HepG2 (cell line): ENCODE results near the gene MAP3K19. TPM values are rescaled to one million over a fixed set of nuclear protein-coding genes. Genes with fewer than 3 reads are reported as not detected.

Experiments used
- ATAC-seq: fragments of 200-7000 bp; cut with Tn5 transposase; 3 replicates; pipeline ENCODE4 v1.9.1; 2020; ENCODE audit warnings: mild to moderate bottlenecking, moderate library complexity
- BruUV-seq: library from RNA; stranded (reverse); fragments of 400-500 nt; replicated peaks from 2 replicates; lab custom pipeline; 2021; lab: Mats Ljungman, UMichigan
- CTCF ChIA-PET: fragments of 300-600 bp; formaldehyde crosslinking; extraction: SDS; loops from one replicate; lab custom pipeline; 2021; ENCODE audit warnings: low total read pairs, inconsistent platforms, low intra/inter-chr PET ratio; lab: Yijun Ruan, JAX
- POLR2A ChIA-PET: fragments of 350-600 bp; sonication (Branson Sonifier 250); formaldehyde crosslinking; loops from one replicate; lab custom pipeline; 2020; ENCODE audit warnings: antibody characterized with exemption, inconsistent platforms; lab: Yijun Ruan, JAX
- DNase-seq: peaks from one replicate; pipeline ENCODE4 v3.0.0-alpha.2; 2015; ENCODE audit warnings: low spot score
- FAIRE-seq: peaks from 3 replicates; lab custom pipeline; 2011; peaks lifted over from hg19 to GRCh38; lab: Jason Lieb, UNC
- H2AFZ ChIP-seq: one replicate; pipeline ENCODE4 v1.6.1; 2011; ENCODE audit warnings: low read length, inconsistent platforms
- H3K27ac ChIP-seq: fragments of 300-600 bp; 3 replicates; pipeline ENCODE4 v1.8.0; 2011; ENCODE audit warnings: mixed run types, mild to moderate bottlenecking, mixed read lengths, low read length, inconsistent platforms; ENCODE audit not compliant: insufficient read depth; ENCODE audit errors: extremely low read length
- H3K27me3 ChIP-seq, 2 experiments: fragments of 200-600 bp in 1 of 2; 2 replicates in 1 of 2; 3 replicates in 1 of 2; pipeline versions ENCODE4 v1.6.0 to v1.8.0; 2011; ENCODE audit warnings: low read length in 2 of 2, mild to moderate bottlenecking in 2 of 2, moderate library complexity in 2 of 2, inconsistent platforms in 1 of 2; ENCODE audit not compliant: insufficient read depth in 2 of 2, control insufficient read depth in 1 of 2
- H3K36me3 ChIP-seq, 2 experiments: fragments of 200-600 bp in 1 of 2; replicated peaks in 1 of 2; 2 replicates in 1 of 2; 3 replicates in 1 of 2; pipeline versions ENCODE4 v1.5.1 to v1.8.0; 2011; ENCODE audit warnings: low read length in 2 of 2, inconsistent platforms in 1 of 2; ENCODE audit not compliant: insufficient read depth in 2 of 2, control insufficient read depth in 1 of 2
- H3K4me1 ChIP-seq: 2 replicates; pipeline ENCODE4 v1.5.1; 2012; ENCODE audit warnings: low read length, inconsistent platforms; ENCODE audit not compliant: insufficient read depth
- H3K4me2 ChIP-seq: 2 replicates; pipeline ENCODE4 v1.6.0; 2011; ENCODE audit warnings: low read depth, low read length, inconsistent platforms
- H3K4me3 ChIP-seq, 3 experiments: fragments of 200-600 bp in 1 of 3; sonication (generic), shearing (Covaris generic) in 1 of 3; replicated peaks in 1 of 3; 2 replicates each; pipeline ENCODE4 v1.5.1; 2011 to 2016; ENCODE audit warnings: low read length in 3 of 3, inconsistent platforms in 2 of 3, low read depth in 2 of 3, mild to moderate bottlenecking in 2 of 3, control low read depth in 1 of 3, mixed read lengths in 1 of 3; ENCODE audit not compliant: insufficient read depth in 1 of 3
- H3K79me2 ChIP-seq: one replicate; pipeline ENCODE4 v1.6.1; 2011; ENCODE audit warnings: low read length, inconsistent platforms; ENCODE audit not compliant: insufficient read depth
- H3K9ac ChIP-seq: 2 replicates; pipeline ENCODE4 v1.6.0; 2011; ENCODE audit warnings: mild to moderate bottlenecking, low read depth, low read length, inconsistent platforms; ENCODE audit not compliant: insufficient read depth
- H3K9me3 ChIP-seq: 2 replicates; pipeline ENCODE4 v1.5.1; 2012; ENCODE audit warnings: mild to moderate bottlenecking, low read length
- H4K20me1 ChIP-seq: 2 replicates; pipeline ENCODE4 v1.6.0; 2011; ENCODE audit warnings: inconsistent platforms, mild to moderate bottlenecking, low read length, moderate library complexity; ENCODE audit not compliant: insufficient read depth
- CEBPB ChIP-seq: IDR thresholded peaks from 2 replicates; pipeline ENCODE4 v1.6.1; 2011; ENCODE audit warnings: low read depth, low read length, improper control_type of control experiment, borderline replicate concordance
- CHD4 ChIP-seq: fragments of 200-600 bp; sonication (generic); IDR thresholded peaks from 2 replicates; pipeline ENCODE4 v1.7.0; 2017; ENCODE audit warnings: mild to moderate bottlenecking, low read length, borderline replicate concordance
- EZH2 ChIP-seq: conservative IDR thresholded peaks from 2 replicates; pipeline ENCODE4 v1.6.1; 2012; ENCODE audit warnings: mild to moderate bottlenecking, low read depth, low read length, moderate library complexity
- PCBP1 ChIP-seq: fragments of 200-400 bp; formaldehyde crosslinking; IDR thresholded peaks from 2 replicates; pipeline ENCODE4 v1.6.1; 2017; ENCODE audit warnings: mild to moderate bottlenecking, low read depth, low read length, borderline replicate concordance
- RBM22 ChIP-seq: fragments of 200-400 bp; formaldehyde crosslinking; optimal IDR thresholded peaks from 2 replicates; pipeline ENCODE3; 2017; ENCODE audit warnings: mild to moderate bottlenecking, low read length, moderate library complexity
- REXO4 ChIP-seq: sonication (generic); formaldehyde crosslinking; IDR thresholded peaks from 2 replicates; pipeline ENCODE4 v1.8.0; 2022; ENCODE audit warnings: missing genetic modification reagents, mild to moderate bottlenecking, borderline replicate concordance
- ZNF629 ChIP-seq: sonication (generic); formaldehyde crosslinking; conservative IDR thresholded peaks from 2 replicates; pipeline ENCODE4 v1.5.0; 2020; ENCODE audit warnings: missing genetic modification reagents
- WGBS: methylation state at CpG from one replicate; pipeline ENCODE4 v1.1.6; 2017; ENCODE audit warnings: low lambda C conversion rate; 5-methylcytosine and 5-hydroxymethylcytosine counted together
- in situ Hi-C: cut with HindIII; loops from 2 replicates; pipeline ENCODE4 v1.10.0; 2017; ENCODE audit warnings: low pct_unique_long_range_greater_than_20kb; ENCODE audit not compliant: extremely low pct_ligation_motif_present
- intact Hi-C: fragments of 100-400 bp; cut with micrococcal nuclease; formaldehyde crosslinking; loops from one replicate; pipeline ENCODE4 v1.10.0; 2022; ENCODE audit not compliant: unreplicated experiment
- polyA plus RNA-seq, 8 experiments: library from polyadenylated mRNA; depleted of rRNA in 3 of 8; stranded (reverse) in 7 of 8; unstranded in 1 of 8; fragments of >200 nt; fragmentation: Illumina TruSeq in 4 of 8; extraction: Trizol in 4 of 8; gene quantifications; 2 replicates each; pipeline versions ENCODE4 v1.2.1 to v1.2.3, GENCODE V29; 2011 to 2016; ENCODE audit warnings: low read depth in 4 of 8, missing spikeins in 1 of 8, mixed read lengths in 1 of 8; ENCODE audit not compliant: insufficient read depth in 1 of 8
- total RNA-seq, 5 experiments: library from RNA; depleted of rRNA; stranded (reverse); fragments of >200 nt; fragmentation: Illumina TruSeq; extraction: Trizol; gene quantifications; 2 replicates each; pipeline ENCODE4 v1.2.3, GENCODE V29; 2016; ENCODE audit warnings: low read depth in 1 of 5
- TF ChIP-seq, protein P1 (sequence below): sonication (generic); formaldehyde crosslinking; IDR thresholded peaks from 2 replicates; pipeline ENCODE4 v1.4.0; 2020; ENCODE audit warnings: missing genetic modification reagents

Gene MAP3K19
- total and polyA plus RNA-seq, 2 of the 13 experiments (the other 11 are each of a cell fraction or from before 2014, with no cell fraction given), result not detected

GRCh38 chr2:134933732-134934131, 113.5 kb downstream of the MAP3K19 start:
- no peak for FAIRE-seq
- ChIA-PET CTCF (no interaction called here), POLR2A (no interaction called here)
- in situ Hi-C loops (no loop called here), intact Hi-C loops (loop anchor here (10.0 kb wide), 1 partner anchor 1051 kb away; the partner anchor contains the start of gene DARS1)
- Histone ChIP-seq H2AFZ (no peak overlapping the region), H3K27ac (no peak overlapping the region), H3K4me1 (peaks cover 44% of the 10 kb centered on the region), H3K79me2 (peaks cover 95% of the 10 kb centered on the region), H3K4me3 (no peak overlapping the region), H3K27me3 (no peaks in the 10 kb centered on the region), H3K36me3 (peaks cover 2 to 29% of the 10 kb centered on the region in 2 experiments), H3K9me3 (no peaks in the 10 kb centered on the region), H3K9ac (no peak overlapping the region), H3K4me2 (no peak overlapping the region), H4K20me1 (peaks cover 77% of the 10 kb centered on the region)
- no peak for TF ChIP-seq EZH2
- TF ChIP-seq REXO4 (CRISPR knock-in tag), result no peak
- TF ChIP-seq PCBP1, result no peak
- TF ChIP-seq ZNF629 (CRISPR knock-in tag), result peak; percentile 93
- TF ChIP-seq CHD4, result peak; percentile 59; the same call in 1 of the 2 replicates
- no peak for DNase-seq
- no peak for ATAC-seq
- WGBS, result 97% methylated on average over 1 of the region's 1 CpG
- no TSS peak for BruUV-seq

DNA sequence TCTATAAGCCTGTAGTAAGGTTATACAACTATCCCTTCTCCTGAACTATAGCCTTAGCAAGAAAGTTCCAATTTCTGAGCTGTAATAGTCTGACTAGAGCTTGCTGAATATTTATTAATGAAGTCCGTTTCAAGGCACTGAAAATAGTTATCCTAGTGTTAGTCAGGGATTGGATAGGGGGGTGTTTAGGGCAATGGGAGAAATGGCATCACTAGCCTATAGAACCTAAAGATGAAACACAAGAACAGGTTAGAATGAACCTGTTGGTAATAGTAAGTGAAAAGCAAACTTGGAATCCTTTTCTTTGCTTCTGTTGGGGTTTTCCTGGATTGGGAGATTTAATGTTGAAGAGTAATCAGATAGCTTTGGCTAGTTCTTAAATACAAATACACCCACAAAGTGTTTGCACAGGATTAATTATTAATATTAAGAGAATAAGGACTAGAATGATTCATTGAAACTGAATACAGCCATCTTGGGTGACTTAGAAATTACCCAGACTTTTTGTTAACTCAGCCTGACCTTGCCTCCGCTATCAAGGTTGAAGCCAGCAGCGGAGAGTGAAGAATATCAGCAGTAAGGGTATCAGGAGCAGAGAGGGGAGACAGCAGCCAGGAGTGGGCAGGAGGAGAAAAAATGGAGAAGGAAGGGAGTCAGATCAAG, 114.3 kb downstream of the MAP3K19 start:
- no peak overlapping the region for H3K4me3 ChIP-seq
- ATAC-seq (peak; percentile 36; the same call in 2 of the 3 replicates), DNase-seq (no peak), FAIRE-seq (no peak)
- ChIA-PET CTCF (no interaction called here), POLR2A (no interaction called here)
- intact Hi-C loops (loop anchor here (10.0 kb wide), 1 partner anchor 1052 kb away; the partner anchor contains the start of gene DARS1), in situ Hi-C loops (no loop called here)
- TF ChIP-seq, protein P1, sequence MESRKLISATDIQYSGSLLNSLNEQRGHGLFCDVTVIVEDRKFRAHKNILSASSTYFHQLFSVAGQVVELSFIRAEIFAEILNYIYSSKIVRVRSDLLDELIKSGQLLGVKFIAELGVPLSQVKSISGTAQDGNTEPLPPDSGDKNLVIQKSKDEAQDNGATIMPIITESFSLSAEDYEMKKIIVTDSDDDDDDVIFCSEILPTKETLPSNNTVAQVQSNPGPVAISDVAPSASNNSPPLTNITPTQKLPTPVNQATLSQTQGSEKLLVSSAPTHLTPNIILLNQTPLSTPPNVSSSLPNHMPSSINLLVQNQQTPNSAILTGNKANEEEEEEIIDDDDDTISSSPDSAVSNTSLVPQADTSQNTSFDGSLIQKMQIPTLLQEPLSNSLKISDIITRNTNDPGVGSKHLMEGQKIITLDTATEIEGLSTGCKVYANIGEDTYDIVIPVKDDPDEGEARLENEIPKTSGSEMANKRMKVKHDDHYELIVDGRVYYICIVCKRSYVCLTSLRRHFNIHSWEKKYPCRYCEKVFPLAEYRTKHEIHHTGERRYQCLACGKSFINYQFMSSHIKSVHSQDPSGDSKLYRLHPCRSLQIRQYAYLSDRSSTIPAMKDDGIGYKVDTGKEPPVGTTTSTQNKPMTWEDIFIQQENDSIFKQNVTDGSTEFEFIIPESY, result peak; percentile 64; the same call in 1 of the 2 replicates
- TF ChIP-seq CEBPB, result no peak
- TF ChIP-seq RBM22, result peak; percentile 31
- no peaks in the 10 kb centered on the region for H3K9me3 ChIP-seq
- peaks cover 84% of the 10 kb centered on the region for H4K20me1 ChIP-seq
- BruUV-seq, result no TSS peak
- H3K79me2 ChIP-seq, result peaks cover 95% of the 10 kb centered on the region
- H2AFZ ChIP-seq, result no peak overlapping the region
- peaks cover 0 to 23% of the 10 kb centered on the region in 2 experiments; a peak in 3 of 5 replicates for H3K36me3 ChIP-seq
- H3K4me1 ChIP-seq, result peaks cover 44% of the 10 kb centered on the region
- no peak overlapping the region for H3K9ac ChIP-seq
- 94% methylated on average over 3 of the region's 3 CpGs for WGBS
- H3K27ac ChIP-seq, result peak overlapping the region; percentile 3
- H3K4me2 ChIP-seq, result no peak overlapping the region
- H3K27me3 ChIP-seq, result no peaks in the 10 kb centered on the region
